Activated CD4-positive, alpha-beta memory T cell treated with anti-CD3 and anti-CD28 coated beads for 36 hours (primary cell): Measurements from ENCODE around the gene F11. TPM values are rescaled to one million over a fixed set of nuclear protein-coding genes. Genes with fewer than 3 reads are reported as not detected.
"Not testable (repeated sequence)": the region's sequence is repeated elsewhere in the genome, so short reads cannot be mapped to it uniquely, and the experiment has no call there.

ENCODE experiments used
- CTCF ChIA-PET: fragments of 350-600 bp; sonication (Branson Sonifier 250); formaldehyde crosslinking; loops from one replicate; lab custom pipeline; 2021; ENCODE audit warnings: antibody characterized with exemption, inconsistent platforms; lab: Charles Lee
- POLR2A ChIA-PET: fragments of 350-600 bp; sonication (Branson Sonifier 250); formaldehyde crosslinking; loops from one replicate; lab custom pipeline; 2021; ENCODE audit warnings: antibody characterized with exemption; lab: Charles Lee
- DNase-seq: peaks from one replicate; pipeline ENCODE4 v3.0.0-alpha.2; 2020
- H3K27ac Mint-ChIP-seq: one replicate; pipeline ENCODE4 v1.8.0; 2021; ENCODE audit warnings: mixed read lengths
- H3K27me3 Mint-ChIP-seq: one replicate; pipeline ENCODE4 v1.8.0; 2021; ENCODE audit warnings: mixed read lengths
- H3K36me3 Mint-ChIP-seq: one replicate; pipeline ENCODE4 v1.8.0; 2021; ENCODE audit warnings: mixed read lengths
- H3K4me1 Mint-ChIP-seq: one replicate; pipeline ENCODE4 v1.8.0; 2021; ENCODE audit warnings: low read depth, mixed read lengths
- H3K4me3 Mint-ChIP-seq: one replicate; pipeline ENCODE4 v1.8.0; 2021; ENCODE audit warnings: mild to moderate bottlenecking, mixed read lengths
- H3K9me3 Mint-ChIP-seq: one replicate; pipeline ENCODE4 v1.8.0; 2021; ENCODE audit warnings: mixed read lengths
- intact Hi-C: fragments of 100-400 bp; cut with micrococcal nuclease; formaldehyde crosslinking; loops from one replicate; pipeline ENCODE4 v1.15.1; 2023
- total RNA-seq, 2 experiments: library from RNA; stranded (reverse); gene quantifications; one replicate each; pipeline ENCODE4 v1.2.3, GENCODE V29; 2021

F11 gene
- total RNA-seq, 2 experiments from 2014 or later, result not detected

DNA sequence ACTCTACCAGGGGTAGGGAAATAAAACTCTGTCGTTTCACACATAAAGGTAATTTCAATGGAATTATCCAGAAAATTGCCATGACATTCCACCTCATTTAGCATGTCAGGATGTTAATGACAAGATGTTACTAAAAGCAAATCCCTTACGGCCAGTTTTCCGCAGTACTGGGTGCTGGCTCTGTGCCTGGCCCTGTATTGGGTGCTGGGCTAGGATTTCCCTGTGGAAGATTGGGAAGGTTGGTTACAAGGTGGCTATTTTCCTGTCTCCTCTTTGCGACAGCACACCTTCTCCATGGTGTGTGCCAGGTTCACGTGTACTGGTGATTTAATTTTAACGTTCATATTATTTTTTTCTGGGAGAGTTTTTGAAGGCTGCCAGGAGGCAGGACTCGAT, 25.5 kb upstream of the F11 start:
- ChIA-PET CTCF (no interaction called here), POLR2A (no interaction called here)
- Mint-ChIP-seq H3K27me3 (no peaks in the 10 kb centered on the region), H3K27ac (no peak overlapping the region), H3K36me3 (no peaks in the 10 kb centered on the region), H3K4me3 (no peak overlapping the region), H3K9me3 (no peaks in the 10 kb centered on the region), H3K4me1 (no peaks in the 10 kb centered on the region)
- intact Hi-C loops, result no loop called here
- no peak for DNase-seq

DNA sequence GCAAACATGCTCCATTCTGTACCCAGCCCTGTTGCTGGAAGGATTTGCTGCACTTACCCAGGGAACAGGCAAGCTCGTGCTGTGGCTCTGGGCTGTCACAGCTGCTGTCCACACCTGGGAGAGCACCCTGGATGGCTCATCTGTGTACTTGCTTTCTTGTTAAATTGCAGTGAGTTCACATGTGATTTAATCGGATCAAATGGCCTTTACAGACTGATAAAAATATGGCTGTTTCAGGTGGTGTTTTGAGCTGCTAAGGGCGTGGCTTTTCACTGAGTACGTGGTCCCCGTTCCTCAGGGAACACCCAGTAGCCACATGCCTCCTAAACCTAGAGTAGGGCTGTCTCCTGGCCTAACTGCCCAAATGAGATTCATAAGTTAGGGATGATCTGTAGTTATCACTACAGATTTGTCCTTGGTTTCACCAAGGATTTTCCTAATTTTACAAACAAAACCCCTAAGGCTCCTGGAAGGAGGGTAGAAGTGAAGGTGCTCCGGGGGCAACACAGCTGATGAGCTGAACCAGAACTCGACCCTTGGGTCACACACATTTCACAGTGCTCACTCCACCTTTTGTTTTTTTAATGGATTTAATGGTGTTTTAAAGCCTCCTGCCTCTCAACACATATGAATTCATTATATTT, 25.0 kb upstream of the F11 start:
- H3K4me1 Mint-ChIP-seq, result no peaks in the 10 kb centered on the region
- intact Hi-C loops, result no loop called here
- H3K27ac Mint-ChIP-seq, result no peak overlapping the region
- no peak for DNase-seq
- no peak overlapping the region for H3K4me3 Mint-ChIP-seq
- no peaks in the 10 kb centered on the region for H3K36me3 Mint-ChIP-seq
- CTCF ChIA-PET, result no interaction called here
- no peaks in the 10 kb centered on the region for H3K27me3 Mint-ChIP-seq
- H3K9me3 Mint-ChIP-seq, result peaks cover 3% of the 10 kb centered on the region
- POLR2A ChIA-PET, result no interaction called here

DNA sequence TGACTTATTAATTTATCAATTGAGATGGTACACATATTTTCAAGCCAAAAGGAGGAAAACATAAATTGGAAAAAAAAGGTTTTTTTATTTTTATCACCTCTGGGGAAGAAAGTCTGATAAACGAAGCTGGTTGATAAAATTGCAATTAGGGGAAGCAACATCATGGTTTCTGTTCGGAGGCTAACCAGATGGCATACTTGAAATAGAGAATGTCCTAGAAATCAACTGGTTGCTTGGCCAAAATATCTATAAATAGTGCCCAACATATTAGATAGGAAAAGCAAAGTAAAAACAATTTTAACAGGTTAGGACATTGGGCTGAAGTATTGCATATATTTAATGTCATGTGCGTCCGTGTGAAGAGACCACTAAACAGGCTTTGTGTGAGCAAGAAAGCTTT, 24.4 kb upstream of the F11 start:
- CTCF ChIA-PET, result no interaction called here
- POLR2A ChIA-PET, result no interaction called here
- H3K27ac Mint-ChIP-seq, result no peak overlapping the region
- no peak for DNase-seq
- intact Hi-C loops, result no loop called here
- no peaks in the 10 kb centered on the region for H3K36me3 Mint-ChIP-seq
- no peak overlapping the region for H3K4me3 Mint-ChIP-seq
- no peaks in the 10 kb centered on the region for H3K4me1 Mint-ChIP-seq
- H3K9me3 Mint-ChIP-seq, result peaks cover 7% of the 10 kb centered on the region
- no peaks in the 10 kb centered on the region for H3K27me3 Mint-ChIP-seq

DNA sequence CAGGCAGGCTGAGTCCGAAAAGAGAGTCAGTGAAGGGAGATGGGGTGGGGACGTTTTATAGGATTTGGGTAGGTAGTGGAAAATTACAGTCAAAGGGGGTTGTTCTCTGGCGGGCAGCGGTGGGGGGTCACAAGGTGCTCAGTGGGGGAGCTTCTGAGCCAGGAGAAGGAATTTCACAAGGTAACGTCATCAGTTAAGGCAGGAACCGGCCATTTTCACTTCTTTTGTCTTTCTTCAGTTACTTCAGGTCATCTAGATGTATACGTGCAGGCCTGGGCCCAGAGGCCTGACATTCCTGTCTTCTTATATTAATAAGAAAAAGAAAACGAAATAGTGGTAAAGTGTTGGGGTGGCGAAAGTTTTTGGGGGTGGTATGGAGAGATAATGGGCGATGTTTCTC, 24.0 kb upstream of the F11 start:
- H3K9me3 Mint-ChIP-seq, CTCF ChIA-PET, POLR2A ChIA-PET, DNase-seq, H3K27ac Mint-ChIP-seq, H3K27me3 Mint-ChIP-seq, H3K4me1 Mint-ChIP-seq, H3K4me3 Mint-ChIP-seq, H3K36me3 Mint-ChIP-seq, intact Hi-C loops: not testable (repeated sequence)

GRCh38 chr4:186243331-186243730, 22.7 kb upstream of the F11 start:
- Mint-ChIP-seq H3K9me3 (peaks cover 7% of the 10 kb centered on the region), H3K36me3 (no peaks in the 10 kb centered on the region), H3K4me3 (no peak overlapping the region), H3K4me1 (no peaks in the 10 kb centered on the region), H3K27me3 (no peaks in the 10 kb centered on the region), H3K27ac (no peak overlapping the region)
- ChIA-PET CTCF (no interaction called here), POLR2A (no interaction called here)
- intact Hi-C loops, result no loop called here
- no peak for DNase-seq

- intact Hi-C loops, result no loop called here
- no peaks in the 10 kb centered on the region for H3K27me3 Mint-ChIP-seq
- no peak overlapping the region for H3K4me3 Mint-ChIP-seq
- no peaks in the 10 kb centered on the region for H3K36me3 Mint-ChIP-seq
- CTCF ChIA-PET, result no interaction called here
- no peak overlapping the region for H3K27ac Mint-ChIP-seq
- no peaks in the 10 kb centered on the region for H3K4me1 Mint-ChIP-seq
- no peak for DNase-seq
- POLR2A ChIA-PET, result no interaction called here
- H3K9me3 Mint-ChIP-seq, result peaks cover 7% of the 10 kb centered on the region
These were observed 21.2 kb upstream of the F11 start for GRCh38 chr4:186244835-186245234.

DNA sequence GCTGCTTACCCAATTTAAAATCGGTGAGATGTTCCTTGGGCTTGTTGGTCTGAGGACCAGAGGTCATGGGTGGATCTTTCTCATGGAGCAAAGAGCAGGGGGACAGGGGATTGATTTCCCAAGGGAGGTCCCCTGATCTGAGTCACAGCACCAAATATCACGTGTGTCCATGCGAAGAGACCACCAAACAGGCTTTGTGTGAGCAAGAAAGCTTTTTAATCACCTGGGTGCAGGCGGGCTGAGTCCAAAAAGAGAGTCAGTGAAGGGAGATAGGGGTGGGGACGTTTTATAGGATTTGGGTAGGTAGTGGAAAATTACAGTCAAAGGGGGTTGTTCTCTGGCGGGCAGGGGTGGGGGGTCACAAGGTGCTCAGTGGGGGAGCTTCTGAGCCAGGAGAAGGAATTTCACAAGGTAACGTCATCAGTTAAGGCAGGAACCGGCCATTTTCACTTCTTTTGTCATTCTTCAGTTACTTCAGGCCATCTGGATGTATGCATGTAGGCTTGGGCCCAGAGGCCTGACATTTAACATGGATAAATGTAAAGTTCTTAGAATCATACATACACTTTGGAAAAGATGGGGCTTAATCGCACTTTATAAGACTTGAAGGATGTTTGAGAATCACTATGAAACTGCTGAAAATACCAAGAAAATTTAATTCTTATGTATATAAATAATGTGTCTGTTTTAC, 18.8 kb upstream of the F11 start:
- H3K9me3 Mint-ChIP-seq, H3K4me1 Mint-ChIP-seq, POLR2A ChIA-PET, CTCF ChIA-PET, H3K27me3 Mint-ChIP-seq, H3K4me3 Mint-ChIP-seq, H3K27ac Mint-ChIP-seq, H3K36me3 Mint-ChIP-seq, intact Hi-C loops, DNase-seq: not testable (repeated sequence)

DNA sequence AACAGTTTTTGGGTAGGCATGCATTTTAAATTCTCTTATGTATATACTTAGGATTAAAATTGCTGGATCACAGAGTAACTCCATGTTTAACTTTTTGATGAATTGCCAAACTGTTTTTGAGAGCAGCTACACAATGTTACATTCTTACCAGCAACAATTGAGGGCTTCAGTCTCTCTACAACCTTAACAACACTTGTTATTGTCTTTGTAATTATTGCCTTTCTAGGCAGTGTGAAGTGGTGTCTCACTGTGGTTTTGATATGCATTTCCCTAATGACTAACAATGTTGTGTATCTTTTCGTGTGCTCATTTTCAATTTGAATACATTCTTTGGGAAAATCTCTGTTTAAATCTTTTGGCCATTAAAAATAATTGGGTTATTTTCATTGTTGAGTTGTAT, 17.3 kb upstream of the F11 start:
- ChIA-PET POLR2A (no interaction called here), CTCF (no interaction called here)
- no peak for DNase-seq
- peaks cover 4% of the 10 kb centered on the region for H3K36me3 Mint-ChIP-seq
- peaks cover 7% of the 10 kb centered on the region for H3K9me3 Mint-ChIP-seq
- intact Hi-C loops, result no loop called here
- H3K27me3 Mint-ChIP-seq, result no peaks in the 10 kb centered on the region
- no peak overlapping the region for H3K27ac Mint-ChIP-seq
- H3K4me1 Mint-ChIP-seq, result no peaks in the 10 kb centered on the region
- no peak overlapping the region for H3K4me3 Mint-ChIP-seq

GRCh38 chr4:186249785-186250754, 15.9 kb upstream of the F11 start:
- Mint-ChIP-seq H3K9me3 (peaks cover 7% of the 10 kb centered on the region), H3K4me3 (no peak overlapping the region), H3K27ac (no peak overlapping the region), H3K4me1 (no peaks in the 10 kb centered on the region), H3K36me3 (peaks cover 4% of the 10 kb centered on the region), H3K27me3 (no peaks in the 10 kb centered on the region)
- ChIA-PET POLR2A (no interaction called here), CTCF (no interaction called here)
- intact Hi-C loops, result no loop called here
- DNase-seq, result no peak

DNA sequence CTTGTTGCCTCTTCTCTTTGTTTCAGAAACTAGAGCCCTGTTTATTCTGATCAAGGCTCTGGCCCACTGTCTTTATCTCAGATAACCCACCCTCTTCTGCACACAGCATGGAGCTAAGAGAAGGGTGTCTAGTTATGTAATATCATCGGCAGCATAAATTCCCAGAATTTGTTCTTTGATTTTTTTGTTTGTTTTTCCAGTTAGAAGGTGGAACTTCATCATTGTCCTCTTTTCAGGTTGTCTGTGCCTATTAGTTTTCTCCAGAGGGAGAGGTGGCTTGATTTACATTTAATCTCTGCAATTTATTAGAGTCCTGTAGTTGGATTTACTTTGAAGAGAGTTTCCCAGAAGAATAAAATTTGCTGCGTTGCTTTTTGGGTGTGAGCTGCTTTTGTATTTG, 15.2 kb upstream of the F11 start:
- no peak overlapping the region for H3K27ac Mint-ChIP-seq
- intact Hi-C loops, result no loop called here
- DNase-seq, result no peak
- CTCF ChIA-PET, result no interaction called here
- POLR2A ChIA-PET, result no interaction called here
- no peaks in the 10 kb centered on the region for H3K27me3 Mint-ChIP-seq
- H3K4me3 Mint-ChIP-seq, result no peak overlapping the region
- no peaks in the 10 kb centered on the region for H3K4me1 Mint-ChIP-seq
- H3K36me3 Mint-ChIP-seq, result peaks cover 4% of the 10 kb centered on the region
- peaks cover 7% of the 10 kb centered on the region for H3K9me3 Mint-ChIP-seq

- H3K4me1 Mint-ChIP-seq, result no peaks in the 10 kb centered on the region
- H3K36me3 Mint-ChIP-seq, result peaks cover 4% of the 10 kb centered on the region
- ChIA-PET POLR2A (no interaction called here), CTCF (no interaction called here)
- no peak for DNase-seq
- H3K27me3 Mint-ChIP-seq, result no peaks in the 10 kb centered on the region
- H3K9me3 Mint-ChIP-seq, result no peaks in the 10 kb centered on the region
- intact Hi-C loops, result no loop called here
- no peak overlapping the region for H3K4me3 Mint-ChIP-seq
- H3K27ac Mint-ChIP-seq, result no peak overlapping the region
These were observed 10.9 kb upstream of the F11 start for GRCh38 chr4:186255122-186255521.

GRCh38 chr4:186258216-186258811, 7.7 kb upstream of the F11 start:
- no peaks in the 10 kb centered on the region for H3K9me3 Mint-ChIP-seq
- H3K4me1 Mint-ChIP-seq, result no peaks in the 10 kb centered on the region
- intact Hi-C loops, result no loop called here
- H3K27me3 Mint-ChIP-seq, result no peaks in the 10 kb centered on the region
- POLR2A ChIA-PET, result no interaction called here
- H3K27ac Mint-ChIP-seq, result no peak overlapping the region
- CTCF ChIA-PET, result no interaction called here
- no peaks in the 10 kb centered on the region for H3K36me3 Mint-ChIP-seq
- no peak for DNase-seq
- H3K4me3 Mint-ChIP-seq, result no peak overlapping the region
